GM12873 (cell line): ENCODE measurements around the gene ZC3H13.

ENCODE experiments used
- TF ChIP-seq, protein P1 (sequence below): IDR thresholded peaks from 2 replicates; pipeline ENCODE4 v1.5.1; 2012; ENCODE audit warnings: low read depth, mild to moderate bottlenecking, moderate library complexity, low read length, control low read depth; ENCODE audit not compliant: insufficient read depth; ENCODE audit errors: missing control alignments

The ZC3H13 gene

DNA sequence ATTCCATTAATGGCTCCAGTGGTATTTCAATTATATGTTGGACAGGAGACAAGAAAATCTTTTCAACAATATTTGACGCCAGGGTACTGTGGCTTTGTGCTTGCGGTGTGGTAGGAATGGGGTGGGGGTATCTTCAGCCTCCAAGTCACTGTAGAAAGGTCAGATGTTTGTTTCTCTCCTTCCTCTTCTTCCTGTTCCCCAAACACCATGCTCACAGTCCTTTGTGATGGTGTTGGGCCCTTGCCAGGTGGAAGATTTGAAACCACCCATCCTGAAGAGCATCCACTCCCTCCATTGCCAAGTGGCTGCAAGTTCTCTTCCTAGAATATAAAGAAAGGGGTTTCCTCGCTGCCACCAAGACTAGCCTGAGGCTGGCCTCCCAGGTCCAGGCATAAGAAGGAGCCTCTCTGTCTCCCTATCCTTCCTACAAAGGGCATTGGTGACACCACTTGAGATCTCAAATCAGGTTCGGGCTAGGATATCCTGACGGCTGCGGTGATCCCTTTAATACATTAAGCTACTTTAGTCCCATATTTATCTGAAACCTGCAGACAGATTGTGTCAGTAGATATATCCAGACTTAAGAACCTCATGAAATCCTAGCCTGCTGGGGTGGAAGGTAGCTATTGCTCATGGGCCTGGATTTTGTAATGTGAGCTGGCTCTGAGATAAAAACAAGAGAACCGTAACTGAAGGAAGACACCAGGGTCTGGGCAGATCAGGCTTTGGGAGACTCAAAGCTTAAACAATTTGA is 136.7 kb downstream of the ZC3H13 start:
- TF ChIP-seq, protein P1, sequence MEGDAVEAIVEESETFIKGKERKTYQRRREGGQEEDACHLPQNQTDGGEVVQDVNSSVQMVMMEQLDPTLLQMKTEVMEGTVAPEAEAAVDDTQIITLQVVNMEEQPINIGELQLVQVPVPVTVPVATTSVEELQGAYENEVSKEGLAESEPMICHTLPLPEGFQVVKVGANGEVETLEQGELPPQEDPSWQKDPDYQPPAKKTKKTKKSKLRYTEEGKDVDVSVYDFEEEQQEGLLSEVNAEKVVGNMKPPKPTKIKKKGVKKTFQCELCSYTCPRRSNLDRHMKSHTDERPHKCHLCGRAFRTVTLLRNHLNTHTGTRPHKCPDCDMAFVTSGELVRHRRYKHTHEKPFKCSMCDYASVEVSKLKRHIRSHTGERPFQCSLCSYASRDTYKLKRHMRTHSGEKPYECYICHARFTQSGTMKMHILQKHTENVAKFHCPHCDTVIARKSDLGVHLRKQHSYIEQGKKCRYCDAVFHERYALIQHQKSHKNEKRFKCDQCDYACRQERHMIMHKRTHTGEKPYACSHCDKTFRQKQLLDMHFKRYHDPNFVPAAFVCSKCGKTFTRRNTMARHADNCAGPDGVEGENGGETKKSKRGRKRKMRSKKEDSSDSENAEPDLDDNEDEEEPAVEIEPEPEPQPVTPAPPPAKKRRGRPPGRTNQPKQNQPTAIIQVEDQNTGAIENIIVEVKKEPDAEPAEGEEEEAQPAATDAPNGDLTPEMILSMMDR, result no peak

DNA sequence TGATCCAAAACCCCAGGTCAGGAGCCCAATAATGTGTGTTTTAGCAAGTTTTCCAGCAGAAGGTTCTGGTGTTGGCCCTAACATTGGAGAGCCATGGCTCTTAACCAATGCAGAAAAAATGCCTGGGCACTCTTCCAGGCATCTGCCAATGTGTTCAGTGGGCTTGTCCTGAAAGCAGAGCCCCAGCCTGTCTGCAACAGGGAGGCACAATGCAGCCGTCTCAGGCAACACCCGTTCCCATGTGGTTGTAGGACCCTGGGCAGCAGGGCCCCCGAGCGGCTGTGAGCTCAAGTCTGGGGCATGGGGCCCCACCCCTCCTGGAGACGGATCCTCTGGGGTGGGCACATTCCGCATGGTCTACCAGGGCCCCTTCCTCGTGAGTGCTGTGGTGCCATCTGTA is 142.9 kb downstream of the ZC3H13 start:
- TF ChIP-seq, protein P1, result no peak

DNA sequence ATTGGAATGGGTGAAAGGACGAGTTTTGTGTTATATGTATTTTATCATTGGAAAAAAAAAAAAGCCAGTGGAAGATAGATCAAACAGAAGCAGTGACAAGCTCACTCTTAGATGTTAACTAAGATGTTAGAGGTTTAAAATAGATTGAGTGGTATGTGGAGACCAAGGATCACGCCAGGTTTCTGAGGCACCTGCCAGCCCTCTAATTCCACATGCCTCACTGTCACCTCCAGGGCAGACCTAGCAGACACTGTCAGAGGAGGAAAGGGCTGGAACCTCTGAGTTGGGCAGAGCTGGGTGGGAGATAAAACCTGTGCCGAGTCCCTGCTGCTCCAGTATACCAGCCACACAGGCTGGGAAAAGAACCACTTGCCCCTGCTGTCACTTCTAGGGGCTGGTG is 143.5 kb downstream of the ZC3H13 start:
- TF ChIP-seq, protein P1, result no peak

DNA sequence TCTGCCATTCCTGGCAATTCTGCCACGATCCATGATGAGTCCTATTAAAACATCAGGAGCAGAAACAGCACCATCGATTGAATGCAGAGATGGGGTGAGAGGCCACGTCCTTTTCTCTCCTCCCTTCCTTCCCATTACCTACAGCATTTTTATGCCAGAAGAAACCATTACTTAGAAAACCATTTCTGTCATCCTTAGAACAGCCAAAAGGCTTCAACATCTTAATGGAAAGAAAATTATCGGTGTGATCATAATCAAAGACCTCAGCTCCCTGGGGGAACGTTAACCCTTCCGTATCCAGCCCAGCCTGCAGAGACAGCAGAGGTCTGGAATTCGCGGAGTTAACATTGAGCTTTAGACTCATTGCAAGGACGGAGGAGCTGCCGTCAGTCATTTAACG is 145.0 kb downstream of the ZC3H13 start:
- TF ChIP-seq, protein P1, result no peak
